Suprapubic skin (tissue), 4 donors: Measurements from ENCODE around the gene GULP1. TPM values are rescaled to one million over a fixed set of nuclear protein-coding genes. Genes with fewer than 3 reads are reported as not detected.

Experiments used
- DNase-seq, 2 donors: peaks; one replicate each; pipeline ENCODE4 v3.0.0-alpha.2; 2019; ENCODE audit warnings: low spot score in 2 of 2
- H3K27ac ChIP-seq: fragments of 200-600 bp; sonication (generic); one replicate; pipeline ENCODE4 v1.5.1; 2019
- H3K27me3 ChIP-seq: fragments of 200-600 bp; sonication (generic); one replicate; pipeline ENCODE4 v1.5.1; 2019
- H3K36me3 ChIP-seq: fragments of 200-600 bp; sonication (generic); one replicate; pipeline ENCODE4 v1.5.1; 2019
- H3K4me1 ChIP-seq: fragments of 200-600 bp; sonication (generic); one replicate; pipeline ENCODE4 v1.5.1; 2019
- H3K4me3 ChIP-seq: fragments of 200-600 bp; sonication (generic); one replicate; pipeline ENCODE4 v1.5.1; 2019; ENCODE audit warnings: mild to moderate bottlenecking
- H3K9me3 ChIP-seq: fragments of 200-600 bp; sonication (generic); one replicate; pipeline ENCODE4 v1.5.1; 2019
- EP300 ChIP-seq: sonication (generic); formaldehyde crosslinking; IDR thresholded peaks from one replicate; pipeline ENCODE4 v1.6.1; 2017; ENCODE audit warnings: antibody characterized with exemption
- POLR2A ChIP-seq, 2 donors: fragments of 450-650 bp; IDR thresholded peaks; one replicate each; pipeline ENCODE4 v1.6.1; 2017; ENCODE audit warnings: antibody characterized with exemption in 2 of 2, mild to moderate bottlenecking in 2 of 2, moderate library complexity in 2 of 2
- POLR2AphosphoS5 ChIP-seq, 3 donors: sonication (generic); formaldehyde crosslinking; IDR thresholded peaks; one replicate each; pipeline ENCODE4 v1.6.1; 2017; ENCODE audit warnings: antibody characterized with exemption in 3 of 3
- WGBS: methylation state at CpG from one replicate; pipeline ENCODE4 v1.1.5; 2018; 5-methylcytosine and 5-hydroxymethylcytosine counted together
- total RNA-seq, 4 donors: library from RNA; depleted of rRNA; stranded (reverse); fragments of >200 nt; gene quantifications; one replicate each; pipeline ENCODE4 v1.1.0, GENCODE V29; 2016
- TF ChIP-seq, protein P1 (sequence below), 2 donors: fragments of 200-600 bp in 1 of 2; fragments of 450-650 bp in 1 of 2; sonication (generic) in 1 of 2; IDR thresholded peaks; one replicate each; pipeline ENCODE4 v1.5.1; 2016 to 2019; ENCODE audit warnings: antibody characterized with exemption in 2 of 2, mild to moderate bottlenecking in 1 of 2, moderate library complexity in 1 of 2

The GULP1 gene
- total RNA-seq, 4 donors from 2014 or later = 14.3 to 21.3 (median 17.5) TPM

DNA sequence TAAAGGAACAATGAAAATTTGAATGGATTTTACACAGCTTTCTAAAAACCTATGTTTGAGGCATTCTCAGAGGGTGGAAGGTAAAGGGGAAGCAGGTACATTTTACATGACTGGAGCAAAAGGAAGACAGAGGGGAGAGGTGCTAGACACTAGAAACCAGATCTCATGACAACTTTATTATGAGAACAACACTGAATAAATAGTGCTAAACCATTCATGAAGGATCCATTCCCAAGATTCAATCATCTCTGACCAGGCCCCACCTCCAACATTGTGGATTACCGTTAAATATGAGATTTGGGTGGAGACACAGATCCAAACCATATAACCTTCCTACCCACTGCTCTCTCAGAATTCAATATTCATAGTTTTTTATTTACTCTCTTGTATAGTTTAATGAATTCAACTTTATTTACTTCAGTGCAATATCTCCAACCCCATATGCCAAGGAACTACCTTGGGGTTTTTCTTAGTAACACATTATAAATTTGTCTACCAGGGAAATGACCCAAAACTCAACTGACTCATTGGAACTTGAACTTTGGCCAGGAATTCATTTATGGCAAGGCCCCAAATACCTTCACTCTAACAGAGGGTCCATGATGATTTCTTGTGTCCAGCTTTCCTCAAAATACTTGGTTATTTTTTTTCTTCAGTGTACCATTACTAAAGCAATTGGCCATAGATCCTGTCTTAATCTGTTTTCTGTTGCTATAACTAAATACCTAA, 317.8 kb downstream of the GULP1 start:
- no peak overlapping the region for H3K27ac ChIP-seq
- no peaks in the 10 kb centered on the region for H3K9me3 ChIP-seq
- H3K4me1 ChIP-seq = no peaks in the 10 kb centered on the region
- no peak overlapping the region for H3K4me3 ChIP-seq
- WGBS = 100% methylated on average over 1 of the region's 1 CpG
- DNase-seq = no peak
- H3K27me3 ChIP-seq = no peaks in the 10 kb centered on the region
- H3K36me3 ChIP-seq = no peaks in the 10 kb centered on the region
- no peak for TF ChIP-seq POLR2AphosphoS5 (IDR thresholded peaks at IDR 0.05)
- TF ChIP-seq, protein P1, sequence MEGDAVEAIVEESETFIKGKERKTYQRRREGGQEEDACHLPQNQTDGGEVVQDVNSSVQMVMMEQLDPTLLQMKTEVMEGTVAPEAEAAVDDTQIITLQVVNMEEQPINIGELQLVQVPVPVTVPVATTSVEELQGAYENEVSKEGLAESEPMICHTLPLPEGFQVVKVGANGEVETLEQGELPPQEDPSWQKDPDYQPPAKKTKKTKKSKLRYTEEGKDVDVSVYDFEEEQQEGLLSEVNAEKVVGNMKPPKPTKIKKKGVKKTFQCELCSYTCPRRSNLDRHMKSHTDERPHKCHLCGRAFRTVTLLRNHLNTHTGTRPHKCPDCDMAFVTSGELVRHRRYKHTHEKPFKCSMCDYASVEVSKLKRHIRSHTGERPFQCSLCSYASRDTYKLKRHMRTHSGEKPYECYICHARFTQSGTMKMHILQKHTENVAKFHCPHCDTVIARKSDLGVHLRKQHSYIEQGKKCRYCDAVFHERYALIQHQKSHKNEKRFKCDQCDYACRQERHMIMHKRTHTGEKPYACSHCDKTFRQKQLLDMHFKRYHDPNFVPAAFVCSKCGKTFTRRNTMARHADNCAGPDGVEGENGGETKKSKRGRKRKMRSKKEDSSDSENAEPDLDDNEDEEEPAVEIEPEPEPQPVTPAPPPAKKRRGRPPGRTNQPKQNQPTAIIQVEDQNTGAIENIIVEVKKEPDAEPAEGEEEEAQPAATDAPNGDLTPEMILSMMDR (IDR thresholded peaks at IDR 0.05) = no peak
- no peak for TF ChIP-seq POLR2A (IDR thresholded peaks at IDR 0.05)
- TF ChIP-seq EP300 = no peak

DNA sequence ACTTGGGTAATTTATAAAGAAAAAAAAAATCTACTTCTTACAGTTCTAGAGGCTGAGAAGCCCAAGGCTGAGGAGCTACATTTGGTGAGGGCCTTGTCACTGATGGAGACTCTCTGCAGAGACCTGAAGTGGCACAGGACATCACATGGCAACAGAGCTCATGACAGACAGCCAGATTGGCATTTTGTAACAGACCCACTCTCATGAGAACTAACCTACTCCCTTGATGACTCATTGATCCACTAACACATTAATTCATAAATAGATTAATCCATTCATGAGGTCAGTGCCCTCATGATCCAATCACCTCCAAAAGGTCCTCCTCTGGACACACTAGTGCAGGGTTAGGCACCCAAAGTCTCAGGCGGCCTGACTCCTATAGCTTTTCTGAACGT, 318.4 kb downstream of the GULP1 start:
- Histone ChIP-seq H3K4me3 (no peak overlapping the region), H3K36me3 (no peaks in the 10 kb centered on the region), H3K27ac (no peak overlapping the region), H3K27me3 (no peaks in the 10 kb centered on the region), H3K9me3 (no peaks in the 10 kb centered on the region), H3K4me1 (no peaks in the 10 kb centered on the region)
- DNase-seq = no peak
- 75% methylated on average over 2 of the region's 2 CpGs for WGBS
- TF ChIP-seq POLR2AphosphoS5 (IDR thresholded peaks at IDR 0.05) = no peak
- TF ChIP-seq, protein P1 (IDR thresholded peaks at IDR 0.05) = no peak
- TF ChIP-seq POLR2A (IDR thresholded peaks at IDR 0.05) = no peak
- TF ChIP-seq EP300 = no peak

DNA sequence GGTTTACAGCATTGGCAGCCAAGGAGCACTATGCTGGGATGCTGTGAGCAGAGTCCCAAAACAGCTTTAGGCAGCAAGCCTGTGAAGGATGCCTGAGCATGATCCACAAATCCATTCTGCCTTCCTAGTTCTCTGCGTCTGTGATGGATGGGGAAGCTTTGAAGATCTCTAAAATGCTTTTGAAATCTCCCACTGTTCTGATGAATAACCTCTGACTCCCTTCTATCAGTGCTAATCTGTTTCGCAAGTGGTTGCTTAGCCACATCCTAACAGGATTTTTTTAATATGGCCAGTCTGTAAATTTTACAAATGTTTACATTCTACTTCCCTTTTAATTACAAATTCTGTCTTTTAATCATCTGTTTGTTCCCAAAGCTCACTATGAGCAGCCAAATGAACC, 319.2 kb downstream of the GULP1 start:
- WGBS = 87% methylated on average over 2 of the region's 2 CpGs
- TF ChIP-seq POLR2A (IDR thresholded peaks at IDR 0.05) = no peak
- TF ChIP-seq, protein P1 (IDR thresholded peaks at IDR 0.05) = no peak
- no peak for TF ChIP-seq POLR2AphosphoS5 (IDR thresholded peaks at IDR 0.05)
- no peak for TF ChIP-seq EP300

DNA sequence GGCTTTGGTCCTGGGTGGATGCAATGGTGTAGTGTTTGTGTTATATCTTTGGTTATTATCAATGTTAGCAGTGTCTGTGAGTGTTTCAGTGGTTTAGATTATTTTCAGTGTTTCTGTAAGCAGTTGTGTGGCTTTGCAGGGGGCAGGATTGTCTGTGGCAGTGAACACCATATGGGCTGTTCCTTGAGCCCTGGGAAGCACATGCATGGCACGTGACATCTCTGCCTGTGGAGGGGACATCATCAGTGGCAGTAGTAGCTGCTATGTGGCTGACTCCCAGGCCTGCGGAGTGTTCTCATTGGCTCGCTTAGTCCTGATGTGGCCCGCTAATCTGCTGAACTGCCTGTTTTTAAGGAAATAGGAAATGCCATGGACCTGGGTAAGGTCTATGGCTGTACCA, 327.5 kb downstream of the GULP1 start:
- Histone ChIP-seq H3K36me3 (no peaks in the 10 kb centered on the region), H3K4me1 (no peaks in the 10 kb centered on the region), H3K9me3 (no peaks in the 10 kb centered on the region), H3K27me3 (no peaks in the 10 kb centered on the region), H3K4me3 (no peak overlapping the region), H3K27ac (no peak overlapping the region)
- no peak for DNase-seq
- 96% methylated on average over 4 of the region's 4 CpGs for WGBS
- TF ChIP-seq, protein P1 (IDR thresholded peaks at IDR 0.05) = no peak
- TF ChIP-seq POLR2A (IDR thresholded peaks at IDR 0.05) (no peak), EP300 (no peak)

More for the DNA sequence above, 319.2 kb downstream of the GULP1 start:
- Histone ChIP-seq H3K27me3 (no peaks in the 10 kb centered on the region), H3K4me3 (no peak overlapping the region), H3K9me3 (no peaks in the 10 kb centered on the region), H3K36me3 (no peaks in the 10 kb centered on the region), H3K27ac (no peak overlapping the region), H3K4me1 (no peaks in the 10 kb centered on the region)
- no peak for DNase-seq

DNA sequence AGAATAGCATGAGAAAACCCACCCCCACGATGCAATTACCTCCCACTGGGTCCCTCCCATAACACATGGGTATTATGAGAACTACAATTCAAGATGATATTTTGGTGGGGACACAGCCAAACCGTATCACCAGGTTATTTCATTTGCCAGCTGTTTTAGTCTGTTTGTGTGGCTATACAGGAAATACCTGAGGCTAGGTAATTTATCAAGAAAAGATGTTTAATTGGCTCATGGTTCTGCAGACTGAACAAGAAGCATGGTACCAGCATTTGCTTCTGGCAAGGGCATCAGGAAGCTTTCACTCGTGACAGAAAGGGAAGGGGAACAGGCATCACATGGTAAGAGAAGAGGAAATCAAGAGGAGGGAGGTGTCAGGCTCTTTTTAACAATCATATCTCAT, 329.2 kb downstream of the GULP1 start:
- 32% methylated on average over 3 of the region's 3 CpGs for WGBS
- Histone ChIP-seq H3K27me3 (no peaks in the 10 kb centered on the region), H3K4me3 (no peak overlapping the region), H3K36me3 (no peaks in the 10 kb centered on the region), H3K27ac (no peak overlapping the region), H3K4me1 (no peaks in the 10 kb centered on the region), H3K9me3 (no peaks in the 10 kb centered on the region)
- DNase-seq = no peak
- TF ChIP-seq EP300 (no peak), POLR2AphosphoS5 (IDR thresholded peaks at IDR 0.05) (no peak), POLR2A (IDR thresholded peaks at IDR 0.05) (no peak)
- TF ChIP-seq, protein P1 (IDR thresholded peaks at IDR 0.05) = no peak
